Measurements from ENCODE around the gene ARHGAP26.

ARHGAP26 gene

DNA sequence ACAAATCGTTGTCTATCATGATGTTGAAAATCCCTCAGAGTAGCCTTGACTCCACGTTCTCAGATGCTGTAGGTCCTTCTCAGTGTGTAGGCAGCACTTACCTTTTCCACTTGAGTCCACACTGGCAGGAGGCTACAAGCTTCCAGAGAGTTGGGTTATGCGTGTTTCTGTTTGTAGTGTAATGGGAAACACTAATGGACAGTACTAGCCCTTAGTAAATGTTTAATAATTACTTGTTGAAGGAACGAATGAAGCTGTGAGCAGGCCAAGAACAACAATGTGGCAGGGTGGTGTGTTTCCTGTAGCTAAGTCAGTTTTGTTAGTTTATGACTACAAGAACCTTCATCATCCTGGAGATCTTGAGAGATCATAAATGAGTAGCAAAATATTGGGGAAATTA is 83.5 kb downstream of the ARHGAP26 start:
- no peak for DNase-seq

DNA sequence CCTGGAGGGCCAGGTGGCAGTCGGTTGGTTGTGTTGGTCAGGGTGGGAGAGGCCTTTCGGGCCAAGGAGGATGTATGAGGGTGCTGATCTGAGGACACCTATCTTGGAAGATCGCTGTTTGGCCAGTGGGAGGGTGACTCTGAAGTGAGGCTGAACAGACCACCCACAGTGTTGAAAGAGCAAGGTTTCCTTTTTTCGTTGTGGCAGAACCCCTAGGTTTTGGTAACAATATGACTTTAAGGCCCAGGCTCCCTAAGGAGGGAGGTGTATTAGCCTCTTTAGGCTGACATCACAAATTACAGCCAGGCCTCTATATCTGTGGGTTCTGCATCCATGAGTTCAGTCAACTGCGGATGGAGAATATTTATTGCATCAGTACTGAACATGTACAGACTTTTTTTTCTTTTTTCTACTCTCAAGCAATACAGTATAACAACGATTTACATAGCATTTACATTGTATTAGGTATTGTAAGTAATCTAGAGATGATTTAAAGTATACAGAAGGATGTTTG is 86.1 kb downstream of the ARHGAP26 start:
- DNase-seq, result no peak

DNA sequence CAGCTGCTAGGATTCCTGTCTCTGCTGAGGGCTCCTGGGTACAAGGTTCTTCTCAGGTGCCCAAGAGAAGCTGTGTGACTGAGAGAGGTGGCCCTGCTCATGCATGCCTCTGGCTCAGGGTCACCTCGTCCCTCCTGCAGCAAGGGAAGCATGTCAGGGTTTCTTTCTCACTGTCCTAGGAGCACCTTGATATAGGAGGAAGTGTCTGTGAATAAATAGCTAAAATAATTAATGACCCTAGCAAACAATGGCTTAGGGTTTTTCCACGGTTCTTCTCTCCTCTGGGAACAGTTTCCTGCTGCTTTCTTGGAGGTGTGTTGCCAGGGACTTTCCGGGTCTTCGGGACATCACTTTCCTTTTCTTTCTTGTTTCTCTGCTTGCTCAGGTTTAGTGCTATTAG is 87.2 kb downstream of the ARHGAP26 start:
- DNase-seq, result no peak

DNA sequence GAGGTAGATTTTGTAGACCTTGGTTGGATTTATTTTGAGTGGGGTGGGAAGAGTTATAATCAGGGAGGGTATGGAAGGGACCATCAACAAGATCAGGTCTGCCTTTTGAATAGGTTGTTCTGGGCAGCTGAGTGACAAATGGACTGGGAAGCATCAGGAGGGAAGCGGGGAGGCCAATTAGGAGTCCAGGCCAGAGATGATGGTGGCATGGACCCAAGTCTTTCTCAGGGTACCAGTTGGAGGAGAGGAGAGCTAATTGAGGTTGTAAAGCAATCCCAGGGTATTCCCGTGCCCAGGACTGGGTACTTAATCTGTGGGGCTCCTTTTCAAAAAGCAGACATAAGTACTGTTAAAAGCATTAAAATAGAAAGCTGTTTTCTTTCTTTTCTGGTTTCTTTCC is 88.9 kb downstream of the ARHGAP26 start:
- DNase-seq, result no peak

DNA sequence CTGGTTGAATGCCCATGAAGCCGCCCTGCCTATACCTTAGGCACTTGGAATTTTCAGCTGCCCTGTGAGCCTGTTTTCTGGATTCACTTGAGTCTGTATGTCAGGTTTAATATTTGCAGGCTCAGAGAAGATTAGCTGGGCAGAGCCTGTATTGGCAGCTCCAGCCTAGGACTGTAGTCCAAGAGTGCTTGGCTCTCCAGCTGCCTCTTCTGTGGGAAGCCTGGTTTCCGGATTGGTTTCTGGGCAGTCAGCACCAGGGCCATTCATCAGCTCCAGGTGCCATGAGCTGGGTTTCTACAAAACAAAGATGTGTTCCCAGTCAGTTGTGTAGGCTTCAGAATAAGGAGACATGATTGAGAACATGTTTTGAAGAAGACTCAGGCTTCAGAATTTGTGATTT is 90.1 kb downstream of the ARHGAP26 start:
- DNase-seq, result no peak

DNA sequence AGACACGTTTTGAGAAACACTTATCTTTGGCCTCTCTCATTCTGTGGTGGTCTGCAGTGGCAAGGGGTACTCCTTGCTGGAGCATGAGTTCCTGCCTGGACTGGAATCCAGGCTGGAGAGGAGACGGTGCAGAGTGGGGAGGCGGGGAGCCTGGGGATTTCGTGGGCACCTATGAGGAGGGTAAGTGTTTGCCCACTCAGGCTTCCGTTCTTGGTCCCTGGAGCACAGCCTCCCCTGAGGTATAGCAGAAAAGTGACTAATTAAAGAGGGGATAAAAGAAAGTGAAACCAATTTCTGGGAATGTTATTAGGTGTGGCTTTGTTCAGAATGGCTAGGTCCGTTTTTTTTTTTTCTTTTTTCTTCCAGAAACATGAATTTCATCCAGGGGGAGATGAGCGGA is 90.8 kb downstream of the ARHGAP26 start:
- no peak for DNase-seq

DNA sequence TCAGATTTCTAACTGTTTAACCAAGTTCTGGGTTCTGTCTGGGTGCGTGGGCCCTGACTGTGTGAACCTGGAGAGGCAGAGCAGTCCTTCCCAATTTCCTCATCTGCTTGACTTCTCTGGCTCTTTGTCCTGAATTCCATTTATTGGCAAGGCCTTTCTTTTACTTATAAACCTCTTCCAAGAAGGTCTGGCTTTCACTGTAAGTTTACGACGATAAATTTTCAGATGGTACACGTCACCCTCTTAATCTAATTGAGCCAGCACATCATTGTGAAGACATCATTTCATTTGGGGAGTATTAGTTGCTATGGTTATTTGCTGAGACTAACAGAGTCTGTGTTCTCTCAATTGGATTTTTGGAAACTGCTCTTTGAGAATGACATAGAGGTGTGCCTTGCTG is 92.4 kb downstream of the ARHGAP26 start:
- no peak for DNase-seq

DNA sequence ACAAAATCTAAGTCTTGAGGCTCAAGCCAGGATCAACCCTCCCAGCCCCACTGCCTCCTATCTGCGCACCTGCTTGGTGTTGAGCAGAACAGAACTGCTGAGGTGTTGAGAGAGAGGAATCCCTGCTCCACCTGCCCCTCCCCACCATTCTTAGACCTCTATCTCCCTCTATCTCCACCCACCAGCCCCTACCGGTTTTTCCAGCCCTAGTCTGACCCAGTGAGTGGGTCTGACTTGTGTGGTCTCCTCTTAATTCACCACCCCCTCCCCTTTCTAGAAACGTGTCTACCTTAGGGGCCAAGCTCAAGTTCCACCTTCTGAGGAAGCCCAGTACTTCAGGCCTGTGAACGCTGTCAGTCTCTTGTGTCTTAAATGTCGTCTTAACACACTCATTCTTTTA is 93.7 kb downstream of the ARHGAP26 start:
- DNase-seq, result no peak

DNA sequence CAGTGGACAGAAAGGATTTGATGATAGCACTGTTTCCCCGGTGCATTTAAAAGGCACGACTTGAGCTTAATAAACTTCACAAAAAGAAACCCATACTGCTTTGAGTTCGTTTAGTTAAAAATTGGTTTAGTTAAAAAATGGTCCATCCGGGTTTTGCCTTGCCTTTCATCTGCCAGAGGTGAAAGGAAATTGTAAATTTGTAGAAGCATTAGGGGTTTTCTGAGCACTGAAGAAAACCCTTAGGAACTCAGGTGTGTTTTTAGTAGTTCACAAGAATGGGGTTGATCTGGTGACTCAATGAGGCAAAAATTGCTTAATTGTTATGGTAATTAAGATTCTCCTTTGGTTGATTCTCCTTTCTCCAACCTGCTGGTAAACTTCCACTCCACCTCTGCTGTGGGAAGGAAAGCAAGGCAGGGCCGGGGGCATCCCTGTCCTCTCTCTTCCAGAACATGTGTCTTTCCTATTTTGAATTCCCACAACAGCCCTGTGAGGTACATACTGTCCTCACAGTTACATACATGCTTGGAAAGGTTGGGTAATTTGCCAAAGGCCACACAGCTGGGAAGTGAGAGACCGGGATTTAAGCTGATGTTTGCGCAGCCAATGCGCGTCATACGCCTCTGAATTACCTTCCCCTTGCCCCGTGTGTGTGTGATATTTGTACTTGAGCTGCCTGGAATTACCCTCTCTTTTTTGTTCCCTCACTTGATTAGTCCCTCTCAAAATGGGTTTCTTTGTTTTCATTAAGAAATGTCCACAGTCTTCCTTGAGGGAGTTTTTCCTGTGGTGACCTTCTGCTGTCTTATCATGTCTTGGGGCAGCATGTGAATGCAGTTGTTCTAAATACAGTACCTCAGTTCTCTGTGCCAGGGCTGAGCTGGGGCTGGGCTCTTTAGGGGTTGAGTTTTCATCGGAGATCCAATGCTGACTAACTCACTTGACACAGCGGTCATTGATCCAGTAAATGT is 94.4 kb downstream of the ARHGAP26 start:
- DNase-seq, result no peak

DNA sequence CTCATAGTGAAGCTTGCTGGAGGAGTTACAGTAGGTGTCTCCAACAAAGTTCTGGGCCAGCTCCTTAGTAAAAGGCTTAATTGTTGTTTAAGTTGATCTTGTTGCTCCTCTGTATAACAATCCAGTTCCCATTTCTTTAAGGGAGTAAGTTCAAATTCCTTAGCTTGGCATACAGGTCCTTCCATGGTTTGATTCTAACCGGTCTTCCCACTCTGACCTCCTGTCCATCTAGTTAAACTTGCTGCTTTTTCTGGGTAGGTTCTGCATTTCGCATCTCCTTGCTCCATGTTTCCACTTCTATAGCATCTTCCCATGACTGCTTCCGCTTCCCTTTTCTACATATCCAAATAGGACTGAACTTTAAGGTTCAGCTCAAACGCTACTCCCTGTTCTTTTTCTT is 95.5 kb downstream of the ARHGAP26 start:
- DNase-seq, result no peak

DNA sequence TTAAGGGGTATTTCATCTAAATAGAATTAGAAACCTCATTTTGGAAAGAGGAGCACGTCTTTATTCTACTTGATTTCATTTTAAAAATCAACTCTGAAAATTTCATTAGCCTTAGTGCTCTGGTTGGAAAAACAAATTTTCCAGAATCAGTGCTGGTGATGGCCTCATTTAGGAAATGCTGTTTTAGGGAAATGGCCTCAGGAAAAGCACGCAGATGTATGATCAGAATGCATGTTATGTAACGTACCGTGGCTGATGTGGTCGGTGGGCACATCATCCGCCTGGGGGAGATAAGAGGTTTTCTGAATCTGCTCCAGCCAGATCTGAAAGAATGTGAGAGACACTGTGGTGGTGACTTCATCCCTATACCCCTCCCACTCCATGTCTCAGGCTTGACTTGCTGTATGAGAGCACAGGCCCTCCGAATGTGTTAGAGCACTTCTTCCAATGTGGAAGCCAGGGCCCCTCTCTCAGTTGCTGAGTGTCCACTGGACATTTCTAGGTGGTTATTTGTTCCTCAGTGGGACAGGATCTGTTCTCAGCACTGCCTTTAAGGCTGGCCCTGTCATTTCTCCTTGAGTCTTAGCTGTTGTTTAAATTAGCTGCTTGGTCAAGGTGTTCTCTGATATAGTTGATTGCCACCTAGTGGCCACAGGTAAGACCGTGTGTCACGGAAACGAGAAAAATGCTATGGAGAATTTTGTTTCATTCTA is 96.5 kb downstream of the ARHGAP26 start:
- peak; percentile 64 for DNase-seq

DNA sequence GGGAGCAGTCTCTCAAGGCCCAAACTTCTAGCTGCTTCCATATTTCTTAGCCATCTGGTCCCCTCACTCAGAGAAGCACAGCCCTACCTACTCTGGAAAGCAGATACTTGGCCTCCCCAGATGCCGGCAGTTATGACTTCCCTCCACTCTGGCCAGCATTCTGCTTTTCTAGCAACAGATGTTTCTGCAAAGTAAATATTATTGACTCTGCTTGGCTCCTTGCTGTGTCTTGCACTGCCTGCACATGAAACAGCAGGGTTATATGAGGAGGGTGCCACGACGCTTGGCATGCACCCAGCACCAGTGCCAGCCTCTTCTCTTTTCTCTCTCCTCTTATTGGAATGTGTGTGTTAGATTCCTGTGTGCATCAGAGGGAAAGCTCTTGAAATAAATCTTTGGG is 99.7 kb downstream of the ARHGAP26 start:
- DNase-seq, result no peak

DNA sequence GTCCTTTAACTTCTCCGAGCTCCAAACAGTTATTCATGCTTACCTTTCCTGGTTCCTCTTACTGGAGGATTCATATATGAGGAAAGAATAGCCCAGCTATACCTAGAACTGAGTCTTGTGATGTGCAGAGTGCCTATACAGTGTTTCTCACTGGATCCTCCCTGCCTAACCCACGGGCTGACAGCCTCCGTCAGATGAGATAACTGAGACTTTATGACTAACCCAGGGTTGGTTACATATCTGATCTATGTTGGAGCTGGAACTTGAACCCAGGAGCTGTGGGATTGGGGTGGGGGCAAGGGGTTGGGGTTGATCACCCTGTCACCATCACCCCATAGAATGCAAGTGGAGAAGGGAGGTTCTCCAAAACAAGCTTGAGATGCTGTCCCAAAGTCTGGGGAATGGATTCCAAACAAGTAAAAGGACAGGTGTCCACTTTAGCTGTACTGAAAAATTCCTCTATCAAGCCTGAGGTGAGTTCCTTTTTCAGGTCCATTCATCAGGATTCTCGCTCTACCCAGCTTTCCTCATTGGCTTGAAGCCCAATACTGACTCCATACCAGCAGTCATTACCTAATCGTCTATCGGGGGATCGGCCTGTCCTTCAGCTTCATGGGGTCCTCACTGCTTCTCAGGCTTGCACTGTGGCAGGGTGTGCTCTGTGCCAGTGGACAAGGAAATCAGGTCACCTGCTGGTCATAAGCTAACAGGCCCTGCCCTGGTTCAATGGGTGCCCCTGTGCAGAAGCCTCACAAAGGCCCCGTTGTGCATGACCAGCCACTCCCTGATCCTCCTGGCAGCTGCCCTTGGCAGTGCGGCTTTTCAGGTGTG is 100.6 kb downstream of the ARHGAP26 start:
- no peak for DNase-seq

DNA sequence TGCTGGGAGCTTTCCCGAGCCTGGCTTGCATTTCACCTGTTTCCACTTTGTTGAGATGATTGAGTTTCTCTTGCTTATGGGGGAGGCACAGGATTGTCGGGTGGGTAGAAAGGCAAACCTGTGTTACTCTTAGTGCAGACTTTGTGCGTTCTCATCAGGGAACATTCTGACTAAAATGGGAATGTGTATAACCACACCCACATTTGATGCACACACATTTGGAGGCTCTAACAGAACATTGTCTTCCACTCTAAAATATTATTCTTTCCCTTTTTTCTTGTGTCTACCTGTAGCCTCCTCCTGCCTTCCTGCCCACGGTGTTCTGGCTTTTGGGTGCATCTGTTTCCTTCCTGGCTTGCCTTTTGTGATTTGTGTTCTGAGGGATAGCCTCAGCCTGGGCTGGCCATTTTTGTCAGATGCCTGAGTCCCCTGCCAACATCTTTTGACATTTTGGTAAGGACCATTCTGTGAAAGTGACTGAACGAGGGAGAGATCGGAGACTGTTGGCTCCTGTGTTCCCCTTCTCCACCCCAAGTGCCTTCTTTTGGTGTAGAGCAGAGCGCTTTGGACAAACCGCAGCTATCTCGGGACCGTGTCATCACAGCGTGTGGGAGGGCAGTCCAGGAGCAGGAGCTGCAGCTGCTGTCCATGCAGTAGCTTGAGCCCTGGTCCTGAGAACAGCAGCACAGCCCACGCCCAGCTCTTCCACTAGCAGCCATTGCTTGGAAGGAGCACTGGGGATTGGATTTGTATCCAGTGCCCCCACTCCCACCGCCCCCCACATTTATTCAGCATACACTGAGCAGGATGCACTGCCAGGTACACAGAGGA is 101.4 kb downstream of the ARHGAP26 start:
- no peak for DNase-seq

DNA sequence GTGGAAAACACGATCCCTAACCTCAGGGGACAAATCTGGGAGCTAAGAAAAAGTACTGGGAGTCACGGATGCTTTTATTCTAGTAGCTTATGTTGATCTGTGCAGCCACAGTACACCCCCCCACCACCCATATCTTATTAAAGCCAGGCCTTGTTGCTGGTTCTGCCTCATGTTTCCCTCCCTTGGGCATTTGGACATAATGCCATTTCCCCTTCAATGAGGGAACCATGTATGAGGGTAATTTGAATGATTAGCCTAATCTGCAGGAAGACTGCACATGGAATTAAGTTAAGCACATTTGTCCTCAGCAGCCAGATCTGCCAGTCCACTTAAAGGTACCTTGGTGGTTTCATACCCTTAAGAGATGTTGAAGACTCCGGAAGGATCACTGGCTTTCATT is 102.0 kb downstream of the ARHGAP26 start:
- DNase-seq, result no peak

DNA sequence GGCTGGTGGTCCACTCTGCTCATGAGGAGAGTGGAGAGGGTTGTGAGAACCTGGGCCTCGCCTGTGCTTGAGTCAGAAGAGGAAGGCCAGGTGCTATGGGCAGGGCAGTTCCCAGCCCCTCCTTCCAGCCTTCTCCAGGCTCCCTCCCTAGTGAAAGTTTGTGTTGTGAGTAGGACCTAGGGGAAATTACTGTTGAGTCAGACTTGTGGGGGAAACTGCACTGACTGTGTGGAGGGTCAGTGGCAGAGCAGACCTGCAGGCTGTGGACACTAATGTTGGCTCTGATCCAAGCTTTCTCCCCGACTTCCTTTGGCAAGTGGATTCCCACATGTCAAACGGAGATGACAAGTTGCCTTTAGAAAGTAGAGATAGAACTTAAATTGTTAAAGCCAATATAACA is 102.6 kb downstream of the ARHGAP26 start:
- no peak for DNase-seq

DNA sequence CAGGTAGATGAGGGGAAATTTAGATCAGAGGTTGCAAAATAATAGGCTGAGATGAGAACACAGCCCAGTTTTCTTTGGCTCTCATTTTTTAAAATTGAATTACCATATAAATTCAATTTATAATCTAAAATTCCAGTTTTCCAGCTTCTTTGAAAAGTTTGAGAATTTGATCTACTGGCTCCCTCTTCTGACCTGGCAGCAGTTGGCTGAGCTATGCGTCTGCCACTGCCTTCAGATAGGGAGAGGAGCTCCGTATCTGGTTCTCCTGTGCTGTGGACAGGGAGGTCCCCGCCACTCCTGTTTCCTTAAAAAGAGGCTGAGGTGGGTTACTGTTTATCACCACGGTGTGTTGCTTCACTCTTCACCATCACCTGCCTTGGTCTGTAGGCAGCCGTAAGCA is 103.7 kb downstream of the ARHGAP26 start:
- no peak for DNase-seq

DNA sequence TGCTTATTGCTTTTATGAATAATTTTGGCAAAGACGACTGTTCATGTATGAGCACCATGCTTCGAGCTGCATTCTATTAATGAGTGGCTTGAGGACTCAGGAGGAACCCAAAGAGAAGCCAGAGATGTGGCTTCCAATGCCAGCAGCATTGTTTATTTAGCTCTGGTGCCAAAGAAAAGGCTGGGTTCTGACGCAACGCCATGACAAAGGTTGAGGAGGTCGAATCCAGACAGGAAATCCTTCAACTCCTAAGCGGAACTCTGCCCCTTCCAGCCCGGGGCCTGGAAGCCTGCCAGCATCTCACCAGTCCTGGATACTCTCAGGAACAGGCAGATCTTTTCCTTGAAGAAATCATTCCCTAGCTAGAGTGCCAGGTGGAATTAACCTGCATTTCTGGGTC is 104.4 kb downstream of the ARHGAP26 start:
- DNase-seq, result no peak

DNA sequence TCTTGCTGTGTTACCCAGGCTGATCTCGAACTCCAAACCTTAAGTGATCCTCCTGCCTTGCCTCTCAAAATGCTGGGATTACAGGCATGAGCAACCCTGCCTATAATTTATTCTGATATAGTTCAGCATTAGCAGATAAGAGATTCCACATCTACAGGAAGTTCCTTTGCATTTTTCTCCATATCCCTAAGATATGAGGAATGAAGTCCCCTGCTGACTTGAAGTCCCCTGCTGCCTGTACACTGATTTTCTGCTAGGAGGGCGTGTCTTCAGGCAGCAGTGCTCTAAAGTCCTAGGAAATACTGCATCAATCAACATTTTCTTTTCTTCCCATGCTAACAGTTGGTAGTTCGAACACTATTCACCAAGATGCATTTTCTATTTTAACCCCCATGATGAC is 105.8 kb downstream of the ARHGAP26 start:
- DNase-seq, result no peak

DNA sequence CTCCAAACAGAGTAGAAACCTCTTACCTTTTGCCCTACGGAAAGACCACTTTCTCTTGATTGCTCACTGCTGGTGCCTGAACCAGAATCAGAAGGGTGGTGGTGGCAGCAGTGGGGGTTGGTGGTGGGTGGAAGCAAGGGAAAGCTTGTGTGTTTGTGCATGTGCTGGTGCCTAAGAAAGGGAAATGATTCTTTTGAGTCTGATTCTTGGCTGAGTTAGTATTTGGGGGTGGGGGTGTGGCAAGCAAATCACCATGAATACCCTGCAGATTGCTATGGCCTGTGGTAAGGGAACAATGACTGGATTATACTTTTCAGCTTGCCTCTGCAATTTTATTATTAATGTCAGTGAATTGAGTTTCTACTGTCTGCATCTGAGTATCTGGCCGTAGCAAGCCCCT is 106.6 kb downstream of the ARHGAP26 start:
- DNase-seq, result no peak

DNA sequence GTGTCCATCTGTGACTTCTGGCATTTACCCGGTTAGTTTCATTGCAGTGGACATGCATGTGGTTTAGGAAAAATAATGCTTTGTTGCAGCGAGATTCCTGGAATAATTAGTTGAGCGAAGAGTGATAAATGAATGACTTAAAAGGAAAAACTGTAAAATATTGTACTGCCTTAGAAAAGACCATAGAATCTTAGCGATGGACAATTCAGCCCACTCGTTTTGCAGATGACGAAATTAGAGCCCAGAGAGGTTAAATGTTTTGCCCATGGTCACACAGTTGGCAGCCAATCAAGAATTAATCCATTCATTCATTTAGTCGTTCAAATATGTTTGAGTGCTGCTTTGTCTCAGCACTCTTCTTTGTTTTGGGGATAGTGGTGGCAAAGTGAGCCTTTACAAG is 107.9 kb downstream of the ARHGAP26 start:
- no peak for DNase-seq

DNA sequence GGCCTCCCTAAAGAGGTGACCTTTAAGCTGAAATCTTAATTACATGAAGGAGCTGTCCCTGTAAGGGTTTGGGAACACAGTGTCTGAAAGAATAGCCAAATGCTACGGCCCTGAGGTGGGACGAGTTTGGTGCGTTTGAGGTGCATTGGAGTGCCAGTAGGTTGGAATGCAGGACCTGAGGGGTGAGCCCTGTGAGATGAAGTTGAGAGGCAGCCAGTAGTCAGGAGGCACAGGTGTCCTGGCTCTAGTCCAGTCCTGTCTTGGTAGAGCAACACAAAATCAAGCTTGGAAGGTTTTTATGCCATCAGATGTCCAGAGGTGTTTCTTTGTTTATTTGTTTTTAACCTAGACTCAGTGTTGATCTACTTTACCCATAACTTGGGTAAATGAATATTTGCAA is 108.5 kb downstream of the ARHGAP26 start:
- DNase-seq, result no peak

All from activated CD8-positive, alpha-beta memory T cell treated with anti-CD3 and anti-CD28 coated beads, Interleukin-2, amount 50 U/mL, for 48 hours (primary cell).